ENCODE results near the gene MSI2.

The MSI2 gene

DNA sequence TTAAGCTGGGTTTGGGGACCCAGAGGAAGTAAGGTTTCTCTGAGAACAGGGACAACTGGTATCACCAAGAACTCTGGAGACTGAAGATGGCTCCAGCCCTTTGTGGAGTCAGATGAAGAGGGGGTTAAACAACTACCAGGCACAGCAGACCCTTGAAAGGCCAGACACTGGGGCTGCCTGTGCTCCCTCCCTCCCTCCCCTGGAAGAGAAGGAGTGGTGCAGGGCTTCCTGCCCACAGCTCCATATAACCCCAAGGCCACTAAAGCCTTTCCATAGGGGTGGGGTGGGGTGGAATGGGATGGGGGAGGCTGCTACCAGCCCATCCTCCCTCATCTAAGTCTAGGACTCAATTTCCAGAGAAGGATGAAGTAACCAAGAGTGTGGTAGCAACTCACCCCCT lies 422.1 kb downstream of the MSI2 start:
- DNase-seq: no peak

DNA sequence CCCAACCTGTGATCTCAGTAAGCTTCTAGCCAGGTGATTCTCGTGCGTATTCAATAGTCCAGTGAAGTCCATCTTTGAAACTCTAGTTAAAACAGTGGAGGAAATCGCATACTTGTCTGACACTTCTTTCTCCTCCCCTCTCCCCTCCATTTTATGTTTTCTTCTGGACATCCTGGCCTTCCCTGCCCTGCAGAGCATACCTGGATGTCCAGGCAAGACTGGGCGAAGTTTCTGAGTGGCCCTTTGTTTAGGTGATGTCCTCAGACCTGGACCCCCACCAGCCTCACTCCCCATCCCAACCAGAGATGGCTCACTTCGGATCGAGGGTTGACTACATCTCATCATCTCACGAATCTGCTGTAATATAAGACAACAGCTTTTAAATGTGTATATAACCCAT lies 423.0 kb downstream of the MSI2 start:
- DNase-seq: no peak

DNA sequence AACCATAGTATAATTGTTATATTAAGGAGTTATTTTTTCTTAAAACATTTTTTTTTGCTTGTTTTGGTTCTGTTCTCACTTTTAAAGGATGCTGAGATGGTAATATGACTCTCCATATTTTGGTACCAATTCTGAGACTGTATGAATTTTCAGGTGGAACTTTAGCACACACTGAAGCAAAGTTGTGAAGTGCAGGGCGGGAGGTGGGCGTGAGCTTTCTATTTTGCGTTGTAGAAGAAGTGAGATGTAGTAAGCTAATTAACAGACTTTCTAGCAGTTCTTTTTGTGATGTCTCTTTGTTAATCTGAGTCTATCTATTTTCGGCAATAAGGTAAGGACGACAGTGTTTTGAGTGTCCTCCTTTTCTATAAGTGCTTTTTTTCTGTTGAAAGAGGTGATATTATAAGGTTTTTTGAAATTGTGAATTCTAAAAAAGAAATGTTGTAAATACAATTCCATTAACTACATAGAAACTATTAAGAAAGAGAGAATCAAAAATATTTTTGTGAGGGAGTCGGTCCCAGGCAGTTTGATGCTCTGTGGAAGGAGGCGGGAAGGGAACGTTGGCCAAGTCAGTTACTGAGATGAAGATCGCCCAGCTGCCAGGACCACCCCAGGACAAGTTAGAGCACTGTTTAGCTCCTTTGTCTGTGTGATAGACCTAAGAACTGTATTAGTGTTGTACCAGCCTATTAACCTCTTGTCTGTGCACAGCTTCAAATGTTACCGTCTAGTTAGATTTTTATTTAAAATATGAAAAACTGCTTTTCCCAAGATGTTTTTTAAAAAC lies 423.8 kb downstream of the MSI2 start:
- no peak for DNase-seq

DNA sequence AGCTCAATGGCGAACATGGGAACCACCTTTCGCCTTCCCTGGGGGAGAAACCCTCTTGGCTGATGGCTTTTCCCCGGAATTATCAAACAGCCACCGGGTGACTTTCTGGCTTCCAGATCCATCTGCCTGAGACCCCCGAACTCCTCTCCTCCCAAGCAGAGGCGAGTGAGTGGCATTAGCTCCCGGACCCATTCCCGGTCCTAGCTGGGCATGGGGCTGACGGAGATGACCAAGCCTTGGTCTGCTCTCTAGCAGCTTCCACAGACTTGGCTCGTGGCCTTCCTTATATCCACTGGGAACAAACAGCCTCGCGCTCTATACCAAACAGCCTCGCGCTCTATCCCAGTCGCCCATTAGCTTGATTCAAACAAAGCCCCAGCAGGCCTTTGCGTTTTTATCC lies 426.4 kb downstream of the MSI2 start:
- no peak for DNase-seq

DNA sequence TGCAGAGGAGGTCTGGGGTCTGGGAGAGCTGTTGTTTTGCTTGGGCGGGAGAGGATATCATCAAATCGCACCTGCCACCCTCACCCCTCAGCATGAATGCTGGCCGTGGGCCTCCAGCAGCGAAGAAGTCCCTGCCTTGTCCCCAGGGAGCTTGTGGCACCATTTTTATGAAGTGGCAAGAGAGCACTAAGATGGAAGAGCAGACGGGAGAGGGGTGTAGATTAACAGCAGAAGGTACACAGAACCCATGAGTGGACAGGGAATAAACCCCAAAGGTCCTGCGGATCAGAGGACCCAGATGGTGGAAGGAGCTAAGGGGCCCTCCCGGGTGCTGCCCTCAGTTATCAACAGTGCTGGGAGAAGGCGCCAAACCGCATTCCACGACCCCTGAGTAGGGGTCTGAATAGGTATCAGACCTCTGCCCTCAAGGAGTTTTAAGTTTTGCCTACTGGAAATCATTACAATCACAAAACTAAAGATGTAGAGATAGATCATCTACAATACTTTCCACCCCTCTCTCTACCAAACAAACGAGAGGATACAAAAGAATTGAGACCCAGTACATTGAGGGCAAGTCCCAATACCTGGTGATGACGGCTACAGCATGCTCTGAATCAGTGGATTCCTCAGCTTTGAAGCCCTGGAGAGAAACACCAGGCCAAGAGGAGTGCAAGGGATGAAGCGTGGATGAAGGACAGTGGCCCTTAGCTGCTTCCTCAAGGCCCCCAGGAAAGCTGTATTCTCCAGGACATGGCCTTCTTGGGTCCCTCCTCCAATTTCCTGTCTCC lies 428.6 kb downstream of the MSI2 start:
- no peak for DNase-seq

DNA sequence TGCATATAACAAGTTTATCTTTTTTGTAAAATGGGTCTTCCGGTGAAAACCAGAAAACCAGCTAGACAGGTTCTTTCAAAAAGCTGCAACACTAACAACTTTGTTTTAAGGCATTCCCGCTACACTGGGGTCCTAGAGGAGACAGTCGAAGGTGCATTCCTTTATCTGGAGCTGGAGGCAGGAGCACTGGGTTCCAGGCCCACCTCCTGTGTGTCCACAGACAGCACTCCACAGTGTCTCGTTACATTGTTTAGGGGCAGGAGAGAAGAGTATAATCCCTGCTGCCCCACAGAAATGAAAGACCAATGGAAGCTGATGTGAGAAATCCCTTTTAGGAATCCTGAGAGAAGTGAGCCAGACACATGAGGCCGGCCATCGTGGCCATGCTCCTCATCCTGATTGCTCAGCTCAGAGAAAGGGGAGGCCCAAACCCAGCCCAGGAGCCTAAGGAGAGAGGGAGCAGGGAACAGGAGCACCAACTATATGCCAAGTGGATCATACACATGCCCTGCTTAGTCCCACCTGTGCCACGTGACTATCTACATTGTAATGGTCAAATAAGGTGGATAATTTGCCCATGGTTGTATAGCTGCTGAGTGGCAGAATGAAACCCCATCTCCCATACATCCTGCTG lies 429.3 kb downstream of the MSI2 start:
- no peak for DNase-seq

DNA sequence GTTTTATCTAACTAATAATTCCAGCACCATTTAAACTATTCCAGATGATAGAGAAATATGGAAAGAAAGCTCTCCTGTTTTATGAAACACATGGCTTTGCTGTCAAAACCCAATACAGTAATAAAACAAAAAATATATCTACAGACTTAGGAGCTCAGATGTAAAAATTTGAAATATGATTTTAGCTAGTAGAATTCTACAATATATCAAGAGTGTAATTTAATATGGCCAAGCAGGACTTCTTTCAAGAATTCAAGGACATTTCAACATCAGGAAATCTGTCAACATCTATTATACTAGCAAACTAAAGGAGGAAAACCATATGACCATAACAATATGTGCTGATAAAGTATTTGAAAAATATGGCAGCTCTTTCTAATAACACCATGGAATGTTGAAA lies 431.3 kb downstream of the MSI2 start:
- no peak for DNase-seq

DNA sequence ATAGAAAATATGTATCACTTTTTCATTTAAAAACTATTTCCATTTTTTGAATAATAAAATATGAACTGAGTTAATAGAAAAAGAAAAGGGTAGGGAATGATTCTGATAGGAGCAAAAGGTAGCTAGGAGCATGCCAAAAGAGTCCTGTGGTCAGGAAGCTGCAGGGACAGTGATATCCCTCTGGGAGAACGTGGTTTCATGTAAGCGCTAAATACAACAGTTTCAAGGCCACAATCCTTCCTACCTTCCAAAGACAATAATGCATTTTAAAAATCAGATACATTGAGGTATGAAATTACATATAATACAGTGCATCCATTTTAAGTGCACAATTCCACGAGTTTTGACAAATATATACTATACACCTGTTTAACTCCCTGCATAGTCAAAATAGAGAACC lies 432.9 kb downstream of the MSI2 start:
- no peak for DNase-seq

DNA sequence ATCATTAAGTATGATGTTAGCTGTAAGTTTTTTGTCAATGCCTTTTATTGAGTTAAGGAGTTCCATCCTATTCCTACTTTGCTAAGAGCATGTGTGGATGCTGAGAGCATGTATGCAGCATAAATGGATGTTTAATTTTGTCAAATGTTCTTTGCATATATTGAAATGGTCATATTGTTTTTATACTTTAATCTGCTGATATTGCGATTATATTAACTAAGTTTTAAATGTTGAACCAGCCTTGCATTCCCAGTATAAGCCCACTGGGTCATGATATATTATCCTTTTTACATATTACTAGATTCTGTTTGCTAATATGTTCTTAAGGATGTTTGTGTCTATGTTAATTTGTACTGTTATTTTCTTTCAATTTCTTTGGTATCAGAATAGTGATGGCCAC lies 435.6 kb downstream of the MSI2 start:
- DNase-seq: no peak

DNA sequence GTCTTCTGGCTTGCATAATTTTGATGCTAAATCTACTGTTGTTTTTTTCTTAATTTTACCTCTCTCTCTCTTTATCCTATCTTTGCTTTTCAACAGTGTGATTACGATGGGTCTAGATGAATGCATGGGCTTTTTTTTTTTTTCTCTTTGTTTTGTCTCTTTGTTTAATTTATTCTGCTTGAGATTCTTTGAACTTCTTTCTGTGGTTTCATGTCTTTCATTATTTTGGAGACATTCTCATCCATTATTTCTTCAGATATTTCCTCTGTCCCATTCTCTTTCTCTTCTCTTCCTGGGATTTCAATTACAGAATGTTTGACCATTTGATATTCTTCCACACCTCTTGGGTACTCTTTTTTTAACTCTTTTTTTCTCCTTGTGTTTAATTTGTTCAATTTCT lies 436.4 kb downstream of the MSI2 start:
- DNase-seq: no peak

DNA sequence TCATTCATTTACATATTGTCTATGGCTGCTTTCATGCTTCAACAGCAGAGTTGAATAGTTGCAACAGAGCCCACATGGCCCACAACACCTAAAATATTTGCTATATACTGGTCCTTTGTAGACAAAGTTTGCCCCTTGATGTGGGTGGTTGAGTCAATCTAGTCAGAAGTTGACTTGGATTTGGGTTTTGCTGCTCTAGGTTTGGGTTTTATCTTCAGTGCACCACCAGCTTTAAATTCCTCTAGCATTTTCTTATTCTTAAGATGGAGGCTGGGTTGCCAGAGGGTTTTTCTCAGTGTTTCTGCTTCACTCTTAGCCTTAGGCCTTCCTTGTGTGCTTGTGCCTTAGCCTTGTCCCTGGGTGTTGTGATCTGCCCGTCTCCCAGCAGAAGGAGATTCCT lies 437.7 kb downstream of the MSI2 start:
- no peak for DNase-seq

DNA sequence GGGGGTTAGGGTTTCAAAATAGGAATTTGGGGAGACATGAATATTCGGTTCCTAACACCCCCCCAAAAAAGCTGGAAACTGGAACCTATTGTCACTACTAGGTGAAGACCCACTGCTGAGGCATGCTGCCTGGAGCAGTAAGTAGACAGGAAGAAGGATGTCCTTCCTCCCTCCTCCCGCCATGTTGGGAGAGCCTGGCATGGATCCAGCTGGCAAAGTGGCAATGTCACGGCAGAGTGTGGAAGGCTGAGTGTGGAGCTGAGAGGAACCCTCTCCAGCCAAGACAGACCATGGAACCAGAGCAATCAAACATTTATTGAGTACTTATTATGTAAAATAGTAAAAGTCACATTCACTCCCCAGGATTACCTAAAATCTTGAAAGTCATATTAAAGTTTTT lies 439.7 kb downstream of the MSI2 start:
- no peak for DNase-seq

DNA sequence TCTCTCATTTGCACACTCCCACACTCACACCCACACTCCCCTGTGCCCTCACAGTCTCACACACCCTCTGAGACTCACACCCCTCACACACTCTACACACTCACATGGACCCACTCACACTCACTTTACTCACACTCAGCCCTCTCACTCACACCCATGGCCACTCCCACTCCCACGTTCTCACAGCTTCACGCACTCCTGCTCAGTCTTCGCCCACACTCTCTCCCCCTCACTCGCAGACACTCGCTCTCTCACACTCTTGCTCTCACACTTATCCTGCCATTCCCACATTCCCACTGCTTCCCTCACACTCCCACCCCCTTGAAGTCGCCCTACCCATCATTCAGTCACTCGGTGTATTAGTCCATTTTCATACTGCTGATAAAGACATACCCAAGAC lies 440.9 kb downstream of the MSI2 start:
- DNase-seq: no peak

DNA sequence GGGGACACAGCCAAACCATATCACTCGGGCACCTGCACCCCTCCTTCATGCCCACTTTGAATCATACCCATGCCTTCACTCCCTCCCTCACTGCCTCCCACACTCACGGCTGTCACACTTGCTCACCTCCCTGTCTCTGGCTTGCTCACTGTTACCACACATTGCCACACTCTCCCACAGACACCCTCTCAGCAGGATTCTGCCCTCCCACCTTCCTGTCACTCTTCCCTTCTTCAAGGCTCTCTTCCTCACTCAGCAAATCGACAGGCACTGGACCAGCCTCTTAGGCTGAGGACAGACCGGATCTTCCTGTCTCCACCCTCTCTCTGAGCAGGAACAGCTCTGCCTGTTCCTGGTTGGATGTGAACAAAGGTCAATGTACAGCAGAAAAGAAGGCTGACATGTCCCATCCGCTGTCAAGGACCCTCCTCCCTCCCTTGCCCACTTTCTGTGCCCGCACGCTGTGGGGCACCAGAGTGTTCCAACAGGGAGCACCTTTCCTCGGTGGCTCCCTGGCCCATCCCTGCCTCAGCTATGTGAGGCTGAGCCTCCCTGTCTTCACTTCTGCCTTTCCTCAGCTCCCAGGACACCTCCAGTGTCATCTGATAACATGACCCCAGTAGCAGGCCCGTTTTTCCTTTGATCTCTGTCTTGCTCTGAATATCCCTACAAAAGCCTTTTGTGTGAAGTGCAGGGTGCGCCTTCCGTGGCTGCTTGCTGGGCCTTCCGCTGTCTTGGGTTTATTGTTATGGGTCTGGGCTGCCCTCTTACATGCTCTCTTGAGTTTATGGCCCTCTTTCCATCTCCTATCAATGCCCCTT lies 441.8 kb downstream of the MSI2 start:
- DNase-seq: no peak

DNA sequence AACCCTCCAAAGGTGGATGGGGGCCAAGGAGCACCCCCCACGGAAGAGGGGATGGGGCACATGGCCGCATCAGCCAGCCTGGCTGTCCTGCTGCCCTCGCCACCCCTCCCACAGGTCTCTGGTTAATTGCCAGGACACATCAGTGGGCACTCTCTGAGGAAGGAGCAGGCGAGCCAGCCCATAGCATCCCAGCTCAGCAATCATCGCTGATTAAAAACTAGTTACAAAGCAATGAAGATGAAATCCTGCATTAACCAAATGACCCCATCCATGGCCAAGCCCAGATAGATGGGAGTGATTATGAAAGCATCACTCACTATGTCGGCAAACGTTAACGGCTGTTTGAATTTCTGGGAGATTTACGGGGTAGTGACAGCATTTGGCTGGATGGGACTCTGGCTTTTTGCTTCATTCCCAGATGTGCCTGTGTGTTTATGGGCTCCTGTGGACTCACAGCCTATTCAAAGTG lies 443.5 kb downstream of the MSI2 start:
- no peak for DNase-seq

DNA sequence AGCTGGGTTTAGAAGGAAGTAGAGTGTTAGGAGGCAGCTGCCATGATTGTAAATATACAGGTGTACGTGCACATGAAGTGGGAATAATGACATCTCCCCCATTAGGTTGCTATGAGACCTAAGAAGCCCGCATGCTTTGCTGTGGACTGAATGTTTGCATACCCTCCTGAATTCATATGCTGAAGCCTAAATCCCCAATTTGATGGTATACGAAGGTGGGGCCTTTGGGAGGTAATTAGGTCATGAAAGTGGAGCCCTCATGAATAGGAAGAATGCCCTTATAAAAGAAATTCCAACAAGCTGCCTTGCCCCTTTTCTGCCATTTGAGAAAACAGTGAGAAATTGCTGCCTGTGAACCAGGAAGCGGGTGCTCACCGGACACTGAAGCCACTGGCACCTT lies 444.8 kb downstream of the MSI2 start:
- DNase-seq: no peak

DNA sequence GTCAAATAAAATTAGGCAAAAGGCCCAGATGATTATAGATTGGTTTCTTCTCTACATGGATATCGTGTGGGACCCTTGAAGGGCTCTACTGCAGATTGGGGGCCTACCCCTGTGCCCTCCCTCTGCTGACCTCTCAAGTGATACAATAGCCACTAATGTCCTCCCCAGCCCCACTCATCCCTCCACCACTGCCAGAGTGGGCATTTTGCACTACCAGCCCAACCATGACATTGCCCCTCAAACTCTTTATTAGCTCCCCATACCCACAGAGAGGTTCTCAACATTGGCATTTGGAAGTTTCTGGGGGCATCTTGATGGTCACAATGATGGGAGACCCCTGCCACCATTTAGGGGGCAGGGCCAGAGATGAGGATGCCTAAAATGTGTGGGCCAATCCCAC lies 446.9 kb downstream of the MSI2 start:
- no peak for DNase-seq

DNA sequence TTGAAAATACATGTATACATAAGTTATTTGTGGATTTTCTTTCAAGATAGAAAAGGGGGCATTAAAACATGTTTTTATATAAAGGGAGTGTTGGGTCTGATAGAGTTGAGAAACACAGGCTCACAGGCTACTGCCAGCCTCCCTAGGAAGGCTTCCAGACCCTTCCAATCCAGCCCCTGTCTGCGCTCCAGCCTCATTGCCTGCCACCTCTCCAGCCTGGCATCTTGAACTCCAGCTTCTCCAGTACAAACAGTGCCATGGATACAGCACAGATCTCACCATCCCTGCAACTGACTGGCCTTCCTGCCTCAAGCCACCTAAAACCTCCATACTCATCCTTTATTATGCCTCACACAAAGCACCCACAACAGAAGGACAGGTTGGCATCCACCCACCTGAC lies 448.1 kb downstream of the MSI2 start:
- DNase-seq: no peak

DNA sequence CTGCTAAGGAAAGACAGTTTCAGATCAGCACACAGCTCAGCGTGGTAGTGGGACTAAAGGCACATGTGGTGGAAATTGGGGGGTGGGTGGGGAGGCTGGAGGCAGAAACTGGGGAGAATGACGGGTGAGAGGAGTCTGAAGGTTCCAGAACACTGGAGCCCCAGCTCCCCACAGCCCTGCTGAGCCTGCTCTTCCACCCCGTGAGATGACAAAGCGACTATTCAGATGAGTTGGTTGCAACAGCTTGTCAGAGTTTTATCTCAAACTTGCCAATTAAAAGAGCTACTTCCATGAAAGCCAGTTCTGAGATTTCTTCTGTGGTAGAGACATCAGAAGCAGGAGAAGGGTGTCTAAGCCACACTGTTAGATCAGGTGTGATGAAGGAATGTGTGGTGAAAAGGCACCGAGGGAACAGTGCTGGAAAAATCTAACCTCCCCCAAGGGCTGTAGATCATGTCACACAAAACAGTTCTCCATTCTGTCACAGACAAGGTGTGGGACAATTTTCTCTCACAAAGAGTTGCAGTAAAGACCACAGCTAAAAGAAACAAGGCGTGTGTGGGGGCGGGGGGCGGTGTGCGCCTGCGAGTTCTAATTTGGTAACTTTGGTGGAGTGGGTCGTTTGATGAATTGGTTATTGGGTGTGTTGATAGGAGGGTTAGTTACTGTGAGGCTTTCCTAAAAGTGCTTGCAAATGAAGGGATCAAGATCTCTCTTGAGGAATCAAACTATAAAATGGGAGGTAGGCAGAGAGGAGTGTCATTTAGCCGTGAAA lies 449.8 kb downstream of the MSI2 start:
- no peak for DNase-seq

DNA sequence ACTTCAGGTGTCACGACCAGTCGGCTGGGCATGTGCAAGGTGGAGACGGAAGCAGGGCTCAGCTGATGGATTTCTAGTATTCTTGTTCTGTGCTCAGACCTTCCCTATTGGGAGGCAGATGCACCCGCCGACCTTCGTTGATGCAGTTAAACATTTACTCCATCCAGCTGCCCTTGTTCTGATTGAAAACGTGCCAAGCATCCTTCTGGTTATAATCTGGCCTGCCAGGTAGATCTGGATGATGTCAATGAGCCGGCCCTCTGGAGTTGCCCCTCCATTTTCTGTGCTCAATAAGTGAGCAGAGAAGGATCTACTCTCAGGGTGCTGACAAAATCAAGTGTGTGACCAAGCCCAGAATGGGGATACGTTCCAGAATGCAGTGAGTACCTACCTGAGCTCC lies 450.4 kb downstream of the MSI2 start:
- DNase-seq: no peak

DNA sequence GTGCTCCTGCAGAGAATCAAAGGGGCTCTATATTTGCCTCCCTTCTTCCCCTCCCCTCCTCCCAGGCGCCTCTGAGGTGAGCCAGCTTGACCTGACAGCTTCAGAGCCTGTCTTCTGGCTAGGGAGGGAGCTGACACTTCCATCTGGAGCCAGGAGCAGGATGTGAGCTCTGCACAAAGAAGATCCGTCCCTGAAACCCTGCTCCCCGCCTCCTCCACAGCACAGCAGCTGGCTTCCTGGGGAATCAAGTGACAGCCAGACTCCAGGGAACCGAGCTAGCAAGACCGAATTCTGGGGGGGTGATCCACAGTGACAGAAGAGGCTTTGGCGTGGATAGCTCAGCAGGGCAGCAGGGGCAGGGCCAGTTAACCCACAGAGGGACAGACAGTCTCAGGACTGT lies 451.6 kb downstream of the MSI2 start:
- no peak for DNase-seq

DNA sequence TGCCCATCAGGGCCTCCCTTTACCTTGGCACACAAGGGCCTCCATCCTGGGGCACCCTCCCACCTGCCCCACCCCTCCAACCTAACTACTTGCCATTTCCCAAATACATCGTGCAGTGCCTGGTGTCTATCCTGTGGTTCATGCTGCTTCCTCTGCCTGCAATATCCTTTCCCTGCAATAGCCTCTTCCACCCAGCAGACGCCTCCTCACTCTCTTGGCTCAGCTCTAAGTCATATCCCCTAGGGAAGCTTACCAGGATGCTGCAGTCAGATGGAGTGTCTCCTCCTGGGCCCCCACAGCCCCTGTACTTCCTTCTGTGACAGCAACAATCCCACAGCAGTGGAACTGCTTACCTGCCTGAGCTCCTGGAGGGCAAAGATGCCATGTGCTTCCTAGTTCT lies 452.1 kb downstream of the MSI2 start:
- no peak for DNase-seq

All from hematopoietic multipotent progenitor cell treated with erythropoietin and hydrocortisone succinate and interleukin-3 and kit ligand, for 8 days (in vitro differentiated cells).